CD4-positive, CD25-positive, alpha-beta regulatory T cell (primary cell): ENCODE measurements around the gene HES4. TPM values are rescaled to one million over a fixed set of nuclear protein-coding genes. Genes with fewer than 3 reads are reported as not detected.
A peak's percentile ranks its signal among the peaks of the same experiment; 100 is the strongest.
"Not testable (repeated sequence)": the region's sequence is repeated elsewhere in the genome, so short reads cannot be mapped to it uniquely, and the experiment has no call there.

Source experiments
- ATAC-seq, 2 donors: fragments of 150-1000 bp; cut with Tn5 transposase; one replicate each; pipeline ENCODE4 v1.10.0; 2021; ENCODE audit warnings: low read depth in 2 of 2, moderate number of reproducible peaks in 2 of 2, moderate library complexity in 1 of 2
- DNase-seq, 3 donors: peaks; one replicate each; pipeline versions ENCODE4 v3.0.0 to v3.0.0-alpha.2; 2012 to 2022; ENCODE audit warnings: mixed read lengths in 1 of 3
- H3K27ac ChIP-seq: one replicate; pipeline ENCODE4 v1.7.0; 2013; ENCODE audit warnings: mild to moderate bottlenecking, low read length; ENCODE audit not compliant: insufficient read depth, poor library complexity, severe bottlenecking
- H3K27me3 ChIP-seq: one replicate; pipeline ENCODE4 v1.7.0; 2013; ENCODE audit warnings: low read length; ENCODE audit not compliant: control insufficient read depth, insufficient read depth
- H3K36me3 ChIP-seq: one replicate; pipeline ENCODE4 v1.7.0; 2013; ENCODE audit warnings: mild to moderate bottlenecking, low read length, moderate library complexity; ENCODE audit not compliant: control insufficient read depth, insufficient read depth
- H3K4me1 ChIP-seq: 2 replicates; pipeline ENCODE4 v1.7.0; 2013; ENCODE audit warnings: mild to moderate bottlenecking, low read length; ENCODE audit not compliant: insufficient read depth, control insufficient read depth, poor library complexity, severe bottlenecking
- H3K4me3 ChIP-seq: one replicate; pipeline ENCODE4 v1.7.0; 2013; ENCODE audit warnings: low read depth, mild to moderate bottlenecking, low read length, moderate library complexity
- H3K9me3 ChIP-seq, 2 experiments: 1 replicate in 1 of 2; 2 replicates in 1 of 2; pipeline ENCODE4 v1.7.0; 2013; ENCODE audit warnings: low read length in 2 of 2, mild to moderate bottlenecking in 1 of 2, moderate library complexity in 1 of 2; ENCODE audit not compliant: control insufficient read depth in 2 of 2
- H3K27ac Mint-ChIP-seq, 3 donors: one replicate each; pipeline ENCODE4 v1.8.0; 2020 to 2022; ENCODE audit warnings: mild to moderate bottlenecking in 3 of 3, mixed read lengths in 3 of 3, moderate library complexity in 2 of 3
- H3K27me3 Mint-ChIP-seq: one replicate; pipeline ENCODE4 v1.8.0; 2022; ENCODE audit warnings: mild to moderate bottlenecking, mixed read lengths
- H3K36me3 Mint-ChIP-seq: one replicate; pipeline ENCODE4 v1.8.0; 2020; ENCODE audit warnings: mixed read lengths
- H3K4me1 Mint-ChIP-seq, 4 donors: one replicate each; pipeline ENCODE4 v1.8.0; 2020 to 2022; ENCODE audit warnings: mixed read lengths in 4 of 4, mild to moderate bottlenecking in 1 of 4
- H3K4me3 Mint-ChIP-seq, 4 donors: one replicate each; pipeline ENCODE4 v1.8.0; 2020 to 2022; ENCODE audit warnings: mild to moderate bottlenecking in 4 of 4, mixed read lengths in 4 of 4, moderate library complexity in 3 of 4
- H3K9me3 Mint-ChIP-seq, 7 donors: one replicate each; pipeline ENCODE4 v1.8.0; 2020 to 2022; ENCODE audit warnings: mixed read lengths in 7 of 7, mild to moderate bottlenecking in 3 of 7, moderate library complexity in 2 of 7
- polyA plus RNA-seq, 4 donors: library from polyadenylated mRNA; unstranded; fragments of 300-500 nt; fragmentation: Illumina TruSeq; gene quantifications; one replicate each; pipeline ENCODE4 v1.2.3, GENCODE V29; 2021
- total RNA-seq: library from RNA; stranded (reverse); gene quantifications from one replicate; pipeline ENCODE4 v1.2.3, GENCODE V29; 2022

Gene HES4
- total and polyA plus RNA-seq, 5 donors from 2014 or later: 0.21 to 25.9 (median 1.2) TPM; not detected in 1

GRCh38 chr1:998745-998994, 1.2 kb downstream of the HES4 start:
- H3K36me3 ChIP-seq: no peaks in the 10 kb centered on the region
- H3K4me3 Mint-ChIP-seq: no peak overlapping the region
- H3K27me3 ChIP-seq: no peaks in the 10 kb centered on the region
- no peaks in the 10 kb centered on the region for H3K9me3 ChIP-seq
- no peaks in the 10 kb centered on the region for H3K36me3 Mint-ChIP-seq
- DNase-seq (no peak), ATAC-seq (no peak)
- H3K4me1 ChIP-seq: peaks cover 38% of the 10 kb centered on the region
- peaks cover 0 to 21% (median 4%) of the 10 kb centered on the region in 4 donors for H3K4me1 Mint-ChIP-seq
- peaks cover 0 to 4% (median 0%) of the 10 kb centered on the region in 7 donors for H3K9me3 Mint-ChIP-seq
- no peak overlapping the region for H3K4me3 ChIP-seq
- H3K27ac Mint-ChIP-seq: no peak overlapping the region
- H3K27me3 Mint-ChIP-seq: peaks cover 50% of the 10 kb centered on the region
- no peak overlapping the region for H3K27ac ChIP-seq

DNA sequence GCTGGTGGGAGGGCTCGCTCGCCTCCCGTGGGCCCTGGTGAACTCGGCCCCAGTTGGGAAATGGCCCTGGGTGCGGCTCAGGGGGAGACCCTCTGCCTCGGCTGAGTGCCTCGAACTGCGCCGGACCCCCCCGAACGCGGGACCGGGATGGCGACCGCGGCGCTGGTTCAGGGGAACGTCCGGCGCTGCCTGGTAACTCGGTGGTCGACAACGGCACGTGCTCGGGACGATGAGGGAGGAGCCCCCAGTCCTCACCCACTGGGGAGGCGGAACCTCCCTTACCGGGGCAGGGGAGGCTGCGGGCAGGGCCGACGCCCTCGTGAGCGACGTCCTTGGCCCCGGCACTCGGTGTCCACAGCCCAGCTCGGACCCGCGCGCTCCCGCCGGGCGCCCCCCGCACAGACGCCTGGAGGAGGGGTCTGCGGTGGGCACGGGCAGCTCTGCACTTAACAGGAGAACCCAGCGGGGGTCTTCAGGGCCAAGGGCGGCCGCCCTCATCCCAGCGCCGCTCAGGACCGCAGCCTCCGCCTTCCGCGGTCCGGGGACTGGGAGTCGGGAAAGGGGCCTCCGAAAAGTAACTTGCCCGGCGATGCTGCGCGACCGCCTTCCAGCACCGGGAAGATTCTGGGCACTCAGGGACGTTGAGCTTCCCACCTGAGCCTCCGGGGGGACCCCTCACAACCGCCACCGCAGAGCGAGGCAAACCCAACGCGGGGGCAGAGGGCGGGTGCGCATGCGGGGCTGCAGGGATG, 1.7 kb downstream of the HES4 start:
- H3K4me1 ChIP-seq: peaks cover 38% of the 10 kb centered on the region
- no peak overlapping the region for H3K4me3 ChIP-seq
- Mint-ChIP-seq H3K36me3 (no peaks in the 10 kb centered on the region), H3K9me3 (peaks cover 0 to 4% (median 0%) of the 10 kb centered on the region in 7 donors), H3K27me3 (peaks cover 46% of the 10 kb centered on the region), H3K4me1 (peaks cover 0 to 21% (median 4%) of the 10 kb centered on the region in 4 donors), H3K27ac (no peak overlapping the region), H3K4me3 (peak overlapping the region in 1 of 4 donors; percentile 78)
- no peaks in the 10 kb centered on the region for H3K27me3 ChIP-seq
- no peak overlapping the region for H3K27ac ChIP-seq
- no peaks in the 10 kb centered on the region for H3K36me3 ChIP-seq
- no peak for ATAC-seq
- H3K9me3 ChIP-seq: no peaks in the 10 kb centered on the region
- DNase-seq: no peak

DNA sequence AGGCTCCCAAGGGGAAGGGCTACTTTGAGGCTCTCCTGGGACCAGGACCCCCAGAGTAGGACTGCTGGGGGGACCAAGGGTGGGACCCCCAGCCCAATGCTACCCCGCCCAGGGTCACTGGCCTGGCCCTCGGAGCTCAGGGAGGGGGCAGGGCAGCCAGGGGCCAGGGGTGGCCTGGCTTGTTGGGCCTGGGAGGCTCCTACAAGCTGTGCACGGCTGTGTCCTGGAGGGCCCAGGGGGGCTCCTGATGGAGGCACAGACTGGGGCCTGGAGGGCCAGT, 2.2 kb downstream of the HES4 start:
- Mint-ChIP-seq H3K27me3 (peaks cover 41% of the 10 kb centered on the region), H3K9me3 (peaks cover 0 to 4% (median 0%) of the 10 kb centered on the region in 7 donors), H3K4me1 (peaks cover 0 to 22% (median 5%) of the 10 kb centered on the region in 4 donors), H3K27ac (no peak overlapping the region), H3K36me3 (no peaks in the 10 kb centered on the region), H3K4me3 (no peak overlapping the region)
- Histone ChIP-seq H3K36me3 (no peaks in the 10 kb centered on the region), H3K27ac (no peak overlapping the region), H3K27me3 (no peaks in the 10 kb centered on the region), H3K9me3 (no peaks in the 10 kb centered on the region), H3K4me3 (no peak overlapping the region), H3K4me1 (peaks cover 38% of the 10 kb centered on the region)
- no peak for ATAC-seq
- no peak for DNase-seq

GRCh38 chr1:996851-997712, 2.8 kb downstream of the HES4 start:
- H3K9me3 Mint-ChIP-seq: peaks cover 0 to 4% (median 0%) of the 10 kb centered on the region in 7 donors
- Histone ChIP-seq H3K36me3 (no peaks in the 10 kb centered on the region), H3K4me1 (peaks cover 37% of the 10 kb centered on the region), H3K27ac (no peak overlapping the region), H3K4me3 (no peak overlapping the region), H3K27me3 (no peaks in the 10 kb centered on the region), H3K9me3 (no peaks in the 10 kb centered on the region)
- no peak overlapping the region for H3K27ac Mint-ChIP-seq
- DNase-seq (no peak), ATAC-seq (no peak)
- peaks cover 37% of the 10 kb centered on the region for H3K27me3 Mint-ChIP-seq
- no peaks in the 10 kb centered on the region for H3K36me3 Mint-ChIP-seq
- peaks cover 0 to 25% (median 7%) of the 10 kb centered on the region in 4 donors for H3K4me1 Mint-ChIP-seq
- H3K4me3 Mint-ChIP-seq: peak overlapping the region in 1 of 4 donors; percentile 80

GRCh38 chr1:995665-996633, 3.9 kb downstream of the HES4 start:
- peak overlapping the region in 1 of 3 donors; percentile 67 for H3K27ac Mint-ChIP-seq
- H3K36me3 ChIP-seq: no peaks in the 10 kb centered on the region
- H3K4me3 Mint-ChIP-seq: peak overlapping the region in 3 of 4 donors; percentile 41 to 71 (median 54)
- no peaks in the 10 kb centered on the region for H3K27me3 ChIP-seq
- ATAC-seq: no peak
- H3K9me3 ChIP-seq: no peaks in the 10 kb centered on the region
- no peak overlapping the region for H3K4me3 ChIP-seq
- DNase-seq: no peak
- H3K36me3 Mint-ChIP-seq: no peaks in the 10 kb centered on the region
- H3K27me3 Mint-ChIP-seq: peaks cover 42% of the 10 kb centered on the region
- peaks cover 0 to 4% (median 1%) of the 10 kb centered on the region in 7 donors for H3K9me3 Mint-ChIP-seq
- no peak overlapping the region for H3K27ac ChIP-seq
- peaks cover 0 to 25% (median 9%) of the 10 kb centered on the region in 4 donors for H3K4me1 Mint-ChIP-seq
- peaks cover 26% of the 10 kb centered on the region for H3K4me1 ChIP-seq

DNA sequence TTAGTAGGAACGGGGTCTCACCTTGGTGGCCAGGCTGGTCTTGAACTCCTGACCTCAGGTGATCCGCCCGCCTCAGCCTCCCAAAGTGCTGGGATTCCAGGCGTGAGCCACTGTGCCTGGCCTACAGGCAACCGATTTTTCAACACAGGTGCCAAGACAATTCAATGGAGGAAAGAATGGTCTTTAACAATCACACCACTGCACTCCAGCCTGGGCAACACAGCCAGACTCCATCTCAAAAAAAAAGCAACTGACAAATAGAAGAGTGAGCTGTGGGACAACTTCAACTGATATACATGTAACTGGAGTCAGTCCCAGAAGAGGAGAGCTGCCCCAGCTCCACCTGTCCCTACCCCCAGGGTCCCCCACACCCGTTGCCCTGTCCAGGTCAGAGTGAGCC, 5.4 kb downstream of the HES4 start:
- H3K27ac ChIP-seq, DNase-seq, H3K27ac Mint-ChIP-seq, H3K9me3 Mint-ChIP-seq, H3K4me3 Mint-ChIP-seq, H3K4me3 ChIP-seq, H3K9me3 ChIP-seq, ATAC-seq, H3K36me3 ChIP-seq, H3K36me3 Mint-ChIP-seq, H3K27me3 ChIP-seq: not testable (repeated sequence)
- H3K4me1 ChIP-seq: peaks cover 12% of the 10 kb centered on the region
- Mint-ChIP-seq H3K4me1 (peaks cover 0 to 20% (median 10%) of the 10 kb centered on the region in 4 donors), H3K27me3 (peaks cover 46% of the 10 kb centered on the region)

DNA sequence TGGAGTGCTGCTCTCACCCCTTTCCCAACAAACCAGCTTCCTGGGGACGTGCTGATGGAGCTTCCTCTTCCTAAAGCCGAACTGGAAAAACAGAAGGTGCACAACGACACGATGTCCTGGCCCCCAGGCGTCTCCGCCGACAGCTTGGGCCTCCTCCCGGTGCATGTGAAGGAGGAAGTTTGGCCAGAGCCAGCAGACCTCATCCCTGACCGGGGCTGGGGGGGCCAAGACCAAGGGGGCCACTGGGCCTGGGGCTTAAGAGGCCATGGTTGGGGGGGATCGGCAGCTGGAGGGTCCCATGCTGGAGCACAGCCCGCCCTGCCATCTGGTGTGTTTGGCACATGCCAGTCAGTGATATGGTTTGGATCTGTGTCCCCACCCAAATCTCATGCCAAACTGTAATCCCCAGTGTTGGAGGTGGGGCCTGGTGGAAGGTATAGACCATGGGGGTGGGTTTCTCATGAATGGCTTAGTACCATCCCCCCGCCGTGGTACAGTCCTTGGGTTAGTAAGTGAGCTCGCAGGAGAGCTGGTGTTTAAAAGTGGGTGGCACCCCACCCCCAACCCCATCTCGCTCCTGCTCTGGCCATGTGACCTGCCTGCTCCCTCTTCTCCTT, 6.4 kb downstream of the HES4 start:
- ATAC-seq (no peak), DNase-seq (no peak)
- Mint-ChIP-seq H3K36me3 (no peaks in the 10 kb centered on the region), H3K27ac (peak overlapping the region in 1 of 3 donors; percentile 9), H3K27me3 (peaks cover 56% of the 10 kb centered on the region), H3K9me3 (peaks cover 0 to 4% (median 1%) of the 10 kb centered on the region in 7 donors), H3K4me1 (peaks cover 0 to 19% (median 10%) of the 10 kb centered on the region in 4 donors), H3K4me3 (no peak overlapping the region)
- H3K27ac ChIP-seq: no peak overlapping the region
- H3K4me1 ChIP-seq: peaks cover 3% of the 10 kb centered on the region
- no peak overlapping the region for H3K4me3 ChIP-seq
- H3K27me3 ChIP-seq: peaks cover 4% of the 10 kb centered on the region
- H3K9me3 ChIP-seq: no peaks in the 10 kb centered on the region
- no peaks in the 10 kb centered on the region for H3K36me3 ChIP-seq
